Islet of Langerhans (tissue), 1 donor: ENCODE results near the gene EAPP.
"Not testable (repeated sequence)": the region's sequence is repeated elsewhere in the genome, so short reads cannot be mapped to it uniquely, and the experiment has no call there.

Experiments used
- FAIRE-seq: peaks from one replicate; lab custom pipeline; 2011; peaks lifted over from hg19 to GRCh38; lab: Jason Lieb, UNC

Gene EAPP, protein sequence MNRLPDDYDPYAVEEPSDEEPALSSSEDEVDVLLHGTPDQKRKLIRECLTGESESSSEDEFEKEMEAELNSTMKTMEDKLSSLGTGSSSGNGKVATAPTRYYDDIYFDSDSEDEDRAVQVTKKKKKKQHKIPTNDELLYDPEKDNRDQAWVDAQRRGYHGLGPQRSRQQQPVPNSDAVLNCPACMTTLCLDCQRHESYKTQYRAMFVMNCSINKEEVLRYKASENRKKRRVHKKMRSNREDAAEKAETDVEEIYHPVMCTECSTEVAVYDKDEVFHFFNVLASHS

DNA sequence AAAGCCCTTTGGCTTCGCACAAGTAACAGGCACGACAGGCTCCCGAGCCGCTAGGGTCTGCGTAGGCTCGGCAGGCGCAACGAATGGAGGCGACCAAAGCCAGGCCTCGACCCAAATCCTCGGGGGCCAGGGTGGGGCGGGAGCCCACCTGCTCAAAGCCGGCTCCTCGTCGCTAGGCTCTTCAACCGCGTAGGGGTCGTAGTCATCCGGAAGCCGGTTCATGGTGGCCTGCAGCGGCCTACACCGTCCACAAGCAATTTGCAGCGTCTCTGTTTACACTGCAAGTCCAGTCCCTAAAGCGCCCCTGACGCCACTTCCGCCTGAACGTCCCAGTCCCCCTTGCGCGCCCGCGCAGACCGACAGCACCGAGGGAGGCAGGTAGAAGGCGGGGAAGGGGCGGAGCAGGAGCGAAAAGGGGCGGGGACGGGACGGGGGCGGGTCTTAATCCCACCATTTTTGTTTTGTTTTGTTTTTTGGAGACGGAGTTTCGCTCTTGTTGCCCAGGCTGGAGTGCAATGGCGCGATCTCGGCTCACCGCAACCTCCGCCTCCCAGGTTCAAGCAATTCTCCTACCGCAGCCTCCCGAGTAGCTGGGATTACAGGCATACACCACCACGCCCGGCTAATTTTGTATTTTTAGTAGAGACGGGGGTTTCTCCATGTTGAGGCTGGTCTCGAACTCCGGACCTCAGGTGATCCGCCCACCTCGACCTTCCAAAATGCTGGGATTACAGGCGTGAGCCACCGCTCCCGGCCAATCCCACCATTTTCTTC, at the start of gene EAPP:
EAPP (minus strand) TSS at position 295 of the 774 bp plus-strand sequence; CDS start at position 222, 73 bp downstream.
- no peak for FAIRE-seq

DNA sequence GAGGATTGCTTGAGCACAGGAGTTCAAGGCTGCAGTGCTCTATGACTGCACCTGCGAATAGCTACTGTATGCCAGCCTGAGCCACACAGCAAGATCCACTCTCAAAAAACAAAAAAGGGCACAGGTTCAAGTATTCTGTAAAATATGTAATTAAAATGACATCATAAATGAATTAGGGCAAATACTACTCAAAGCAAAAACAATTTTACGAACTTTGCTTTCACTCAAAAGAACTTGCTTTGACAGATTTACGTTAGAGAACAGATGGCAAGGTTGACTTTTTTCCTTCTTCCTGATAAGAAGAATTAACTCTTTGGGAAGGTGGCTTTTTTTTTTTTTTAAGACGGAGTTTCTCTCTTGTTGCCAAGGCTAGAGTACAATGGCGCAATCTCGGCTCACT, 44.0 kb upstream of the EAPP start:
- FAIRE-seq: no peak

DNA sequence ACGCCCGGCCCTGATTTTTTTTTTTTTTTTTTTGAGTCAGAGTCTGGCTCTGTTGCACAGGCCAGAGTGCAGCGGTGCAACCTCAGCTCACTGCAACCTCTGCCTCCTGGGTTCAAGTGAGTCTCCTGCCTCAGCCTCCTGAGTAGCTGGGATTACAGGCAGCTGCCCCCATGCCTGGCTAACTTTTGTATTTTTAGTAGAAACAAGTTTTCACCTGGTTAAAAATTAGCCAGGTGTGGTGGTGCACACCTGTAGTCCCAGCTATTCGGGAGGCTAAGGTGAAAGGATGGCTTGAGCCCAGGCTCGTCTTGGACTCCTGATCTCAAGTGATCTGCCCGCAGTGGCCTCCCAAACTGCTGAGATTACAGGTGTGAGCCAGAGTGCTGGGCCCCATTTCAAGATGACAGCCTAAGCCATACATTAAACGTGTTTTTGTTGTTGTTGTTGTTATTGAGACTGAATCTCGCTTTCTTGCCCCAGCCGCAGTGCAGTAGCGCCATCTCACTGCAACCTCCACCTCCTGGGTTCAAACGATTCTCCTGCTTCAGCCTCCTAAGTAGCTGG, 42.7 kb upstream of the EAPP start:
- FAIRE-seq: no peak

DNA sequence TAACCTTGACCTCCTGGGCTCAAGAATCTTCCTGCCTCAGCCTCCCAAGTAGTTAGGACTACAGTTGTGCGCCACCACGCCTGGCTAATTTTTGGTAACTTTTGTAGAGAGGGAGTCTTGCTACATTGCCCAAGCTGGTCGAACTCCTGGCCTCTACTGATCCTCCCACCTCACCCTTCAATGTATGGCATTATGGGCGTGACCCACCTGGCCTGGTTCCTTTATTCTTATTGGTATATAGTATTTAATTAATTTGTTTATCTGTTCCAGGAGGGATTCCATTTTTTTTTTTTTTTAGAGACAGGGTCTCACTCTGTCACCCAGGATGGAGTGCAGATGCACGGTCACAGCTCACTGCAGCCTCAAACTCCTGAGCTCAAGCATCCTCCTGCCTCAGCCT, 40.9 kb upstream of the EAPP start:
- no peak for FAIRE-seq

DNA sequence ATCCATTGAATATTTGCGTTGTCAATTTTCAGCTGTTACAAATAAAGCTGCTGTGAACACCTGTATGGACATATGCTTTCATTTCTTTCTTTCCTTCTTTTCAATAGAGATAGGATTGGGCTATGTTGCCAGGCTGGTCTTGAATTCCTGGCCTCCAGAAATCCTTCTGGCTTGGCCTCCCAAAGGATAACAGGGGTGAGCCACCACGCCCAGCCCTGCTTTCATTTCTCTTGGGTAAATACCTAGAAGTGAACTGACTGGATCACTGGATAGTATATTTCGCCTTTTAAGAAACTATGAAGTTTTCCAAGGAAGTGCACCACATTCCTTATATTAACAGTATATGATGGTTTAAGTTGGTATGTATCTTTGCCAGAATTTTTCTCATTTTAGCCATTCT, 32.3 kb upstream of the EAPP start:
- FAIRE-seq: no peak

DNA sequence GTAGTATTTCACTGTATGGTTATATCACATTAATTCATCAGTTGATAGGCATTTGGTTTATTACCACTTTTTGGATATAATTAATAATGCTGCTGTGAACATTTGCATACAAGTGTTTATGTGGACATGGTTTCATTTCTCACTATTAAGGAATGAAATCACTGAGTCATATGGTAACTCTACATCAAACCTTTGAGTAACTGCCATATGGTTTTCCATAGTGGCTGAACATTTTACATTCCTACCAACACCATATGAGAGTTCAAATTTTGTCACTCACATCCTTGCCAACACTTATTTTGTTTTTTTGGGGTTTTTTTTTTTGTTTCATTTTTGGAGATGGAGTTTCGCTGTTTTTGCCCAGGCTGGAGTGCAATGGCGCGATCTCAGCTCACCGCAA, 30.2 kb upstream of the EAPP start:
- FAIRE-seq: no peak

DNA sequence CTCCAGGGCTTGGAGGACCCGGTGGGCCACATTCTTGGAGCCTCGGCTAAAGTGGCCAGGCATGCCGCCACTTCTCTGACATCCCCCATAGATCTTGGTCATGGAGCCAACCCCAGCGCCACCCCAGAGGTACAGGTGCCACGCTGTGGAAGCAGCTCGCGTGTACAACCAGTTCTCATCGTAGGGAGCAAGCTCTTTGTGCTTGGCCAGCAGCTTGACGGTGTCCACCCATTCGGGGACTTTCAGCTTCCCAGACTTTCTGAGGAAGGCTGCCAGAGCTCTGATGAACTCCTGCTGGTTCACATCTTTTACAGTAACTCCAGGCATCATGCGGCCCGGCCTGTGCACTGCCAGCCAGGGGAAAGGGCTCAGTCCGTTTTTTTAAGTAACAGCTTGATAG, 29.3 kb upstream of the EAPP start:
- FAIRE-seq: no peak

DNA sequence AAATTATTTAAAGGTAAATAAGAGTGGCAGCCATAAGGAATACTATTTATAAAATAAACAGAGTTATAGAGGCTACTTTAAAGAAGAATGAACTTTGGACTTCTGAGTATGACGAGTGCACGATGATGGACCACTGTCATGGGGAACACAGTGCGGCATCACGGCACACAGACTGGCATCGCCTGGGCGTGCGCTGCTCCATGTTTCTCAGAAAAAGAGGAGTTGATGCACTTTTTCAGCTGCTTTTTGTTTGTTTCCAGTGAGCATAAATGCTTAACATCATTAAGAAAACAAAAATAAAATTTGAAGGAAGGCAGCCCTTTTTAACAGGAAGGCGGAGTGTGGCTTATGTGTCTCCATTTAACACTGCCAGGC, 23.3 kb upstream of the EAPP start:
- no peak for FAIRE-seq

DNA sequence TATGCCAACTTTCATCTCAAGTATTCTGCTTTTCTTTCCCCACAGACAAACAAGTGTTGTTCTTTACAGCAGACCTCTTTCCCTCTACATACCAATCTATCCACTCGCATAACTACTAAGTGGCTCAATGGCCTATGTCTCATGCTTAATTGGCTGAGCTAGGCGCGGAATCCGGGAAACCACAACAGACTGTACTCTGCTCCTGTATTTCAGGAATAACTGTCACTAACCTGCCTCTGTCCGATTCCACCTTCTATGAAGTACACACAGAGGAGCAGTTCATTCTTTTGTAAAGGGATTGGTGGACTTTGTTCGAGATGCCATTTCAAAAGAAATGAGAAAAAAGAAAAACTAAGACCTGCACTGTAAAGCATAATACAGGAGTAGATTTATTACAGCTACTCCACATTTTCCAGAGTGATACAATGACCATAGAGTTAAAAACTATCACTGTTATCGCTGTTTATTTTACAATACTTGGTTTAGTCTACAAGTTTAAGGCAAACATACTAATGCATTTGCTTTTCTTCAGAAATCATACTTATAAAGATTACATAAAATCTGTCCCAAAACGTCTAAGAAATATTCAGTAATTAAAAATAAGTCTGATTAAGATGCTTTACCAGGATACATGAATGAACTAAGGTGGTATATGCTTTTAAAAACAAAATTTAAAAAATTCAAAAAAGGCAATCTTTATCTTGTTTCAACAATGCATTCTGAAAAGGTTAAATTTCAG, 22.7 kb upstream of the EAPP start:
- FAIRE-seq: not testable (repeated sequence)

DNA sequence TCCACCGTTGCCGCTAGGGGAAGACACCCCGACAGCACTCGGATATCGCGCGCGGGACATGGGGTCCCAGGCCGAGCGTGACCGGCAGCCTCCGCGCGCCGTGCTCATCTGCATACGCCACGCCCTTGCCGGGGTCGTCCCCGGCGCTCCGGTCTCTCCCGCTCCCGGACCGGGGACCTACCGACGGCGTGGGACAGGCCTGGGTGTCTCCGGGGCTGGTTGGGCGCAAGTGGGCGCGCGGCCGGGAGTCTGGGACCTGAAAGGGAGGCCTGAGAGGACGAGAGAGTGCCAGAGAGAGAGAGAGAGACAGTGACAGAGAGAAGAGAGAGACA, 17.0 kb upstream of the EAPP start:
- not testable (repeated sequence) for FAIRE-seq

DNA sequence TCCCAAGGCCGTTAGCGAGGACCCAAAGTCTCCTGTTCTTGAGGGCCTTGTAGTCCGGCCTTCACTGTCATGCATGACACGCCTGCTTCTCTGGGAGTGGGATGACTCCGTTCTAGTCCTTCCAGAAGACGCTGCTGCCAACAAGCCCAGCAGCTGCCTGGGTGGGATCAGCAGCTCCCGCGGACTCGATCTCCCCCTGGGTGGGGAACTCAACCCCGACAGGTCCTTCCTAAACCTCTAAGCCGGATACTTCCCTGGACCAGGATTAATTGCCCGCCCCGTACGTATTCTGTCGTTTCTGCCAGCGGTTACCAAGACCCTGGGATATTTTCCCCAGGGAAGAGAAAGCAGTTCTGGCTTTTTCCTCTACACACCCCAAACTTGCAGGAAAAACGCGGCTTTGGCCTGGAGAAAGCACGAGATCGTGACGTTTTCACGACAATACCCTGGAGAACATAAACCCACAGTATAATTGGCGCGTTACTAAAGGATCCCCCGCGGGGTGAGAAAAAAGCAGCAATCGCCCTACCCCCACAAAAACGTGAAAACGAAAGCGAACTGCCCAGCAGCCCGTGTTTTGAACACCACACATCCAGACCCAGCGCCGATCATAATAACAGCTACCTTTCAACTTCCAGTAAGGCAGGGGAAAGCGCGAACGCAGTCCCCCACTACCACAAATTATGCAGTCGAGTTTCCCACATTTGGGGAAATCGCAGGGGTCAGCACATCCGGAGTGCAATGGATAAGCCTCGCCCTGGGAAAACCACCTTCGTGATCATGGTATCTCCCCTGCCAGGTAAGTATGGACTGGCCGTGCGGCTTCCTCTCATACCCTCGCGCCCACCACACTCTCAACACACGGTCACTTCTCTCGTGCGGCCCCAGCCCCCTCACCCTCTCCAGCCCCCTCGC, 16.3 kb upstream of the EAPP start:
- not testable (repeated sequence) for FAIRE-seq

DNA sequence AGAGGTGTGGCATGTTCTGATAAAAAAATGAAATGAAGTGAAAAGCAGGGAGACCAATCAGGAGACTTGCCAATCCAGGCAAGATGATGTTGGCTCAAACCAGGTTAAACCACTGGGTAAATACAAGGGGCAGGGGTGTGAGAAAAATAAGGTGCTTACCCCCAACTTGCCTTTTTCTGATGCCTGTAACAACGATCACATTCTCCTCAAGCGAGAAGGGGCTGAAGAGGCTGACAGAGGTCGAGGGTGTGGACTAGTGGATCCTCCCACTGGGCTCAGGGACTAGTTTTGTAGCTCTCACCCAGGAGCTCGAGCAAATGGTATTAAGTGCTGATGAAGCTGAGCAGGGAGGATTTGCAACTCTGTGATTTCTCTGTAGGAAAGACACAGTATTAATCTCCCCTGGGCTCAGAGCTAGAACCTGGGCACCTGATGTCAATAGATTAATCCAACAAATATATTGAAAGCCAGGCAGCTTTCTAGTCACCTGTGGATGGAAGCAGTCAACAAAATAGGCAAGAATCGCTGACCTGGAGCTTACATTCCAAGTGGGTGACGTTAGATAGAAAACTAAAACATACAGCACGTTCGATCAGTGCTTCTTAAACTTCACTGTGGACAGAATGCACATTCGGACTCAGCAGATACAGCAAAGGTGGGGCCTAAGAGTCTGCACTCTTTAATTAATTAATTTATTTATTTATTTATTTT, 15.2 kb upstream of the EAPP start:
- no peak for FAIRE-seq

DNA sequence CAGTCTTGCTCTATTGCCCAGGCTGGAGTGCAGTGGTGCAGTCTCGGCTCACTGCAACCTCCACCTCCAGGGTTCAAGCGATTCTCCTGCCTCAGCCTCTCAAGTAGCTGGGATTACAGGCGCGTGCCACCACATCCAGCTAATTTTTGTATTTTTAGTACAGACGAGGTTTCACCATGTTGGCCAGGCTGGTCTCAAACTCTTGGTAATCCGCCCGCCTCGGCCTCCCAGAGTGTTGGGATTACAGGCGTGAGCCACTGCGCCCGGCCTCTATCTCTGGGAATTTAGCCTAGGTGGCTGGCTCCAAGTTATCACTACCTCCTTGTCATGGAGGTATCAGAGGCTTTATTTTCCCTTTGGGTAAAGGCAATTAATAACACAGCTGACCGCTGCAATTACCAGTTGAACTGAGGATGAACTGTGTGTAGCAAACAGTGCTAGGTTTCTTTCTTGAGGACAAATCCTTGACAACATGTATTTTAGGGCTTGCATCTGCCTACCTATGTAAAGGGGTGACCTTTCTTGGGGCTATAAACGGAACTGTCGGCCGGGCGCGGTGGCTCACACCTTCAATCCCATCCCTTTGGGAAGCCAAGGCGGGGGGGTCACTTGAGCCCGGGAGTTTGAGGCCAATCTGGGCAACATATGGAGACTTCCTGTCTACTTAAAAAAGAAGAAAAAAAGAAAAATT, 9.9 kb upstream of the EAPP start:
- not testable (repeated sequence) for FAIRE-seq

DNA sequence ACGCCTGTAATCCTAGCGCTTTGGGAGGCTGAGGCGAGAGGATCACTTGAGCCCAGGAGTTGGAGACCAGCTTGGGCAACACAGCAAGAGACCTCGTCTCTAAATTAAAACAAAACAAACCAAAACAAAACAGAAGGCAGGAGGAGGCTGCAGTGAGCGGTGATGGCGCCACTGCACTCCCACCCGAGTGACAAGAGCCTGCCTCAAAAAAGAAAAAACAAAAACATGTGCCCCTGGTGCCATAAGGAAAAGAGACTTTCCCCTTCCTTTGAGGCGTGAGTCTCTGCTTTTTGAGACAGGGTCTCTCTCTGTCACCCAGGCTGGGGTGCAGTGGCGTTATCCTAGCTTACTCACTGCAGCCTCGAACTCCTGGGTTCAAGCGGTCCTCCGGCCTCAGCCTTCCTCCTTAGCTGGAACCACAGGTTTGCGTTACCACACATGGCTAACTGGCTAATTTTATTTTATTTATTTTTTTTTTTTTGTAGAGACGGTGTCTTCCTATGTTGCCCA, 9.0 kb upstream of the EAPP start:
- no peak for FAIRE-seq

DNA sequence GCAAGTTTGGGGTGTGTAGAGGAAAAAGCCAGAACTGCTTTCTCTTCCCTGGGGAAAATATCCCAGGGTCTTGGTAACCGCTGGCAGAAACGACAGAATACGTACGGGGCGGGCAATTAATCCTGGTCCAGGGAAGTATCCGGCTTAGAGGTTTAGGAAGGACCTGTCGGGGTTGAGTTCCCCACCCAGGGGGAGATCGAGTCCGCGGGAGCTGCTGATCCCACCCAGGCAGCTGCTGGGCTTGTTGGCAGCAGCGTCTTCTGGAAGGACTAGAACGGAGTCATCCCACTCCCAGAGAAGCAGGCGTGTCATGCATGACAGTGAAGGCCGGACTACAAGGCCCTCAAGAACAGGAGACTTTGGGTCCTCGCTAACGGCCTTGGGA, 7.6 kb upstream of the EAPP start:
- not testable (repeated sequence) for FAIRE-seq

DNA sequence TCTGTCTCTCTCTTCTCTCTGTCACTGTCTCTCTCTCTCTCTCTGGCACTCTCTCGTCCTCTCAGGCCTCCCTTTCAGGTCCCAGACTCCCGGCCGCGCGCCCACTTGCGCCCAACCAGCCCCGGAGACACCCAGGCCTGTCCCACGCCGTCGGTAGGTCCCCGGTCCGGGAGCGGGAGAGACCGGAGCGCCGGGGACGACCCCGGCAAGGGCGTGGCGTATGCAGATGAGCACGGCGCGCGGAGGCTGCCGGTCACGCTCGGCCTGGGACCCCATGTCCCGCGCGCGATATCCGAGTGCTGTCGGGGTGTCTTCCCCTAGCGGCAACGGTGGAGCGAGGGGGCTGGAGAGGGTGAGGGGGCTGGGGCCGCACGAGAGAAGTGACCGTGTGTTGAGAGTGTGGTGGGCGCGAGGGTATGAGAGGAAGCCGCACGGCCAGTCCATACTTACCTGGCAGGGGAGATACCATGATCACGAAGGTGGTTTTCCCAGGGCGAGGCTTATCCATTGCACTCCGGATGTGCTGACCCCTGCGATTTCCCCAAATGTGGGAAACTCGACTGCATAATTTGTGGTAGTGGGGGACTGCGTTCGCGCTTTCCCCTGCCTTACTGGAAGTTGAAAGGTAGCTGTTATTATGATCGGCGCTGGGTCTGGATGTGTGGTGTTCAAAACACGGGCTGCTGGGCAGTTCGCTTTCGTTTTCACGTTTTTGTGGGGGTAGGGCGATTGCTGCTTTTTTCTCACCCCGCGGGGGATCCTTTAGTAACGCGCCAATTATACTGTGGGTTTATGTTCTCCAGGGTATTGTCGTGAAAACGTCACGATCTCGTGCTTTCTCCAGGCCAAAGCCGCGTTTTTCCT, 7.0 kb upstream of the EAPP start:
- FAIRE-seq: not testable (repeated sequence)

DNA sequence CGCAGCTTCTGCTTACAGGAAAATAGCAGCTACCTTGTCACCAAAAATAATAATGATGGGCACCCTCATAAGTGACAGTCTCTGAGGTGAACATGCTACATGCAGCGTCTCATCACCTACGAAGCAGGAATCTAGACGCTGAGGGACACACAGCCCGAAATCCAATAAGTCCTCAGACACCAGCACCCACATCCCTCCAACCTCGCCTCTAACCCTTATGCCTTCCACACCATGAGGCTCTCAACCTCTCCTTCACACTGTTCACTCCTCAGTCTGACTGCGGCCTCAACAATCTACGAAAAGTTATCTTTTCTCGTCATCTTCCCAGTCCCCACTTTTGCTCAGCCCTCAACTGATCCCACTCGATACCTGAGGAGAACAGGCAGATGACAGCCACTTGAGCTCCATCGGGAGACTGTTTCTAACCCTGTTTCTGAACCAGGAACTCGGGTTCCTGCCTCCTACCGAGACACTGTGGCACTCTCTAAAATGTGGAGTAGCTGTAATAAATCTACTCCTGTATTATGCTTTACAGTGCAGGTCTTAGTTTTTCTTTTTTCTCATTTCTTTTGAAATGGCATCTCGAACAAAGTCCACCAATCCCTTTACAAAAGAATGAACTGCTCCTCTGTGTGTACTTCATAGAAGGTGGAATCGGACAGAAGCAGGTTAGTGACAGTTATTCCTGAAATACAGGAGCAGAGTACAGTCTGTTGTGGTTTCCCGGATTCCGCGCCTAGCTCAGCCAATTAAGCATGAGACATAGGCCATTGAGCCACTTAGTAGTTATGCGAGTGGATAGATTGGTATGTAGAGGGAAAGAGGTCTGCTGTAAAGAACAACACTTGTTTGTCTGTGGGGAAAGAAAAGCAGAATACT, 919 bp upstream of the EAPP start:
- not testable (repeated sequence) for FAIRE-seq

DNA sequence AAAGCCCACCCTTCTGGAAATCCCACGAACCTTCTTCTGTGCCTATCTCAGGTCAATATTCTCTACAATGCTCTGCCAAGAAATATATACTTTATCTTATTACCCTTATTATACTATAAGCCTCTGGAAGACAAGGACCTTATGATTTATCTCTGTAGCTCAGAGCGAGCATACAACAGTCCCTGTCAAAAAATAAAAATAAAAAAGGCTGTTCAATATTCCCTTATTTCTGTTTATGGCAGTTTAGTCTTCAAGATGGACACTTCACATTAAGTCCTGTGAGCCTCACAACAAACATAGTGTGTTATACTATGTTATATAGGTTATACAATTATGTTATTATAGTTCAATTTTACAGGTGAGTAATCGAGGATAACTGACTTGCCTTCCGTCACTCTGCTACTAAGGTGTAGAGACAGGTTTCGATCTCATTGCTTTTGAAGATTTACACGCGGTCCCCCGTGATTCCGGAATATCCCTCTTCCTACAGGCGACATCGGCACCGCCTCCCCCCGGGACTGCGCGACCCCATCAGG, 562 bp downstream of the EAPP start:
- no peak for FAIRE-seq
